ENCODE results near the gene GREB1L.
"Not testable (repeated sequence)": the region's sequence is repeated elsewhere in the genome, so short reads cannot be mapped to it uniquely, and the experiment has no call there.

The GREB1L gene

DNA sequence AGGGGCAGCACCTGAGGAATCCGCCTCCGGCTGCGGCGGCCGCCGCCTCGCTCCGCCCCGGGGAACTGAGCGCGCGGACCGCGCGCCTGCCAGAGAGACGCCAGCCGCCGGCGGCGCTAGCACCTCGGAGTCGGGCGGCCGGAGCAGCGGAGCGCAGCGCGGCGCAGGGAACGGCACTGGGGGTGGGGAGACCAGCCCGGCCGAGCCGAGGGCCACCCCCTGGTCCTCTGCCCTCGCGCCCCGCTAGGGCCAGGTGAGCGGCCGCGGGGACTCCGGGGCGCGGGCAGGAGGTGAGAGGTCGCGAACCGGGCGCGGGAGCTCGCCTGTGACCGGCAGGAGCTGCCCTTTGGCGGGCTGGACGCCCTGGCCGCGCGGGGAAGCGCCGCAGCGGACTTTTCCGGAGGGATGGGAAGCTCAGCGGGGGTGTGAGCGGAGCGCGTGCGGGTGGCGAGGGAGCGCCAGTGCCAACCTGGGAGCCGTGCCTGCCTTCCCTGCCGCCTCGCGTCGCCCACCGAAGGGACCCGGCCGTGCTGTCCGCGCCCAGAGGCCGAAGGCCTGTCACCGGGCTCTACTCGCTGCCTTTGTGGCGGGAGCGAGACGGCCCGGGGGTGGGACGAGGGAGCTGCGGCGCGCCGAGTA is at the start of gene GREB1L:
TSS of gene GREB1L (plus strand) at position 92 of the 639 bp plus-strand sequence. CDS start 141,287 bp downstream, outside the sequence.
- DNase-seq = peak; percentile 54

DNA sequence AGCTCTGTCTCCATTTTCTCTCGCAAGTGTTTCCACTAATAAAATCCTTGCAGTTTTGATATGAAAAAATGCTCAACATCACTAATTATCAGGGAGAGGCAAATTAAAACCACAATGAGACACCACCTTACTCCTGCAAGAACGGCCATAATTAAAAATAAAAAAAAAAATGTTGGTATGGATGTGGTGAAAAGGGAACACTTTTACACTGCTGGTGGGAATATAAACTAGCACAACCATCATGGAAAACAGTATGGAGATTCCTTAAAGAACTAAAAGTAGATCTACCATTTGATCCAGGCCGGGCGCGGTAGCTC is 49.8 kb upstream of the GREB1L start:
- no peak for DNase-seq

DNA sequence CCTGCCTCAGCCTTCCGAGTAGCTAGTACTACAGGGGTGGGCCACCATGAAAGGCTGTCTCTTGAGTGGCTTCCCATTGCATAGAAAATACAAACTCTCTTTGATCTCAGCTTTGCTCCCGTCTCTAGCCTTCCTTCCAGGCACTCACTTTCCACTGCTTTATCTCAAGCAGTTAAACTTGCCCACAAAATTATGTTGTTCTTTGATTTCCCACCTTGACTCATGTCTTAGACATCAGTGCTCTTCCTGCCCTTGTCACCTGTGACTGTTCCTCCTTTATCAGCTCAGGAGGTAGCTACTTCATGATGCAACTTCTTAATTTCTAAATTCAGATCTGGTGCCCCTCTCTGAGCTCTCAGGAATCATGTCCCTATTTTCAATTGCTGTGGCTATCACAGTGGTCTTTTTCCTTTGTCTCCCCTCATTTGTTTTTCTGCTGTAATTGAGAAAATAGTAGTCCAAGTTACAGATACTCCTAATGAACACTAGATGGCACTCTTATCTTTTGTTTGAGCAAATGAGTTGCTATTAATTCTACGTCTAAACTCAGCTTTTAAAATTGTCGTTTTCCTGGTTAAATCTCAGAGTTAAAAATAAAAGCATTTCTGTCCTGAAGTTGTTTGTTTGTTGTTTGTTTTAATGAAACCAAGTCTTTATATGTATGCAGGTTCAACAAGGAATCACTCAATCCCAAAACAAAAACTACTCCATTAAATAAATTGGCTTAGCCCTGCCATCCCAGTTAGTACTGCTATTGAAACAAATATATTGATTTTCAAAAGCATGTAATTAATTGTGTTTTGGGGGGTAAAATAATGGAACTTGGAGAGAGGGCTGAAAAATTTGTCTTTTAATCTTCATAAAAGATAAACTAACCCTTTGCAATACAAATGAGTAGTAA is 46.9 kb upstream of the GREB1L start:
- DNase-seq = peak; percentile 18

DNA sequence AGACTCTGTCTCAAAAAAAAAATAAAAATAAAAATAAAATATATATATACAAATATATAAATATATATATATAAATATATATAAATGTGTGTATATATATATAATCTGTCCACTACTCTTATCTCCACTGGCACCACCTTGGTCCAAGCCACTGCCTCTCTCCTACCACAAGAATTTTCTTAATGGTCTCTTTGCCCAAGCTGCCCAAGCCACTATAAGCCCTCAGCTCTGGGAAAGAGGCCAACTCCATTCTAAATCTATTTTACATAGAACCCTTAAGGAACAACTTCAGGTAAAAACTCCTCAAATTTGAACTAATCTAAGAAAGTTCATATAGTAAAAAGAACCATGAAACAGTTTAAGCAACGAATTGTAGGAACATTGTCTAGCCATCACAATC is 45.6 kb upstream of the GREB1L start:
- no peak for DNase-seq

DNA sequence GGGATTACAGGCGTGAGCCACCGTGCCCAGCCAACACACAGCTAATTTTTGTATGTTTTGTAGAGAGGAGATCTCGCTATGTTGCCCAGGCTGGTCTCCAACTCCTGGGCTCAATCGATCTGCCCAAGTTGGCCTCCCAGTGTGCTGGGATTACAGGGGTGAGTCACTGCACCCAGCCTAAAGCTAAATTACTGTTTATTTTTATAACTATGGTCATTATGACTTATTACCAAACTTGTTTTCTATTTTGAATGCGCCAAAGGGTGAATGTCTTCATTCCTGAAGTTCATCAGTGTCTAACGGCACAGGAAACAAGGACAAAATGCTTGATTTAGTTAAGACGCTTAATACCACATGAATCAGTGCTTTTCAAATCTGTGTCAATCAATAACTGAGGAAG is 38.9 kb upstream of the GREB1L start:
- no peak for DNase-seq

DNA sequence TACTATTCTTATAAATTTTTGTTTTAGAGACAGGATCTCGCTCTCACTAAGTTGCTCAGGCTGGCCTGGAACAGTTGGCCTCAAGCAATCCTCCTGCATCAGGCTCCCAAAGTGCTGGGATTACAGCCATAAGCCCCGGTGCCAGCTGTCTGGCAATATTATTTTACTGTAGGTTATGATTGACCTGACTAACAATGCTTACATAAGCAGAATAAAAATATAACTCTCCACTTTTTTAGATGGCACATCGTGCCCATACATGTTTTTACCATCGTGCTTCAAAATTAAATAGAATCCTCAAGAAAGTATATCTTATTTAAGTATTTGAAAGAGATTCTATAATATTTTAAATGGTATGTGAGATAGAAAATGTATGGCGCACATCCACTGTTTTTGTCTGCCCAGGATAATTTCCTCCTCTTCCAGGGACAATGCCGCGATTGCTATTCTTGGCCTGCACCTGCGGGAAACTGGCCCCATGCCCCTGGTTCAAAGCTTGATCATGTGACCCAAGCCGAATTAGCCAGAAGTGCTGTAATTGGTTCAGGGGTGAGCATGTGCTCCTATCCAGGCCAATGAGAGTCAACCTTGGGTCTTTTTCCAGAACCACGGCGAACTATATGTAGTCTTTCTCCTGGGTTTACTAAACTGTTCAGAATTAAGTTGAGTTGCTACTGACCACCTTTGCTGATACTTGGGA is 38.3 kb upstream of the GREB1L start:
- no peak for DNase-seq

DNA sequence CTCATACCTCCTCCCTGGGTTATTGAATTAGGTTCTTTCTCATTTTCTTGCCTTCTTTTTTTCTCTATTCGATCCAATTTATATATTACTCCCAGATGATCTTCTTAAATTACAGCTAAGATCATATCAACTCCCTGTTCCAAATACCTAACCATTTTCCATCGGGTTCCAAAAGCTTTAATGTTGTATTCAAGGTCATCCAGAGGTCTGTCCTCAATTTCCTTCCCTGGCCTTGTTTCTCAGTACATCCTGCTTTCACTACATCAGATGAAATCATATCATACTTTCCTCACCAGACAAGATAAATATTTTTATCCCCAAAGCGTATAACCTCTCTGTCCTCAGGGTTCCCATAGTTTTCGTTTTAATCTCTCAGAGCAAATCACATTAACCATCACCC is 36.3 kb upstream of the GREB1L start:
- no peak for DNase-seq

DNA sequence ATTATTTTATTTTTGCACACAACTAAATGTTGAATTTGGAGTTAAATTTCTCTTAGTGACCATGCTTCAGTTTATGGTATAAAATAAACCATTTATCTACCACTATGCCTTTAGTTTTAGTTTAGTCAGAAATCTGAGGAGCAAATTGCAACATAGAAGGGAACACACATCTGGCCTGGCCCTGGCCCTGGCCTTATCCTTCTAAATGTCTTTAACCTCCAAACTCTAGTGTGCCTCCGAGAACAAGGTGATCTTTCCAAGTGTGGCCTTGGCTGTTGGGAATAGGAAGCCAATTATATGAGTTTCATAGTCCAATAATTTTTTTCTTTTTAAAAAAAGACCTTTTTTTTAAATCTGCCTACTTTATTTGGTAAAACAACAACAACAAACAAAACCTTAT is 31.8 kb upstream of the GREB1L start:
- DNase-seq = no peak

DNA sequence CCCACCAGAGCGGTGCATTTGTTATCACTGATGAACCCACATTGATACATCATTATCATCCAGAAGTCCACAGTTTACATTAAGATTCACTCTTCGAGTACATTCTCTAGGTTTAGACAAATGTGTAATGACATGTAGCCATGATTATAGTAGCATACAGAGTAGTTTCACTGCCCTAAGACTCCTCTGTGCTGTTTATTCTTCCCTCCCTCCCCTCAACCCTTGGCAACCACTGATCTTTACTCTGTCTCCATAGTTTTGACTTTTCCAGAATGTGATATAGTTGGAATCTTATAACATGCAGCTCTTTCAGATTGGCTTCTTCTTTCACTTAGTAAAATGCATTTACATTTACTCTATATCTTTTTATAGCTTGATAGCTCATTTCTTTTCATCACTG is 31.2 kb upstream of the GREB1L start:
- DNase-seq = no peak

DNA sequence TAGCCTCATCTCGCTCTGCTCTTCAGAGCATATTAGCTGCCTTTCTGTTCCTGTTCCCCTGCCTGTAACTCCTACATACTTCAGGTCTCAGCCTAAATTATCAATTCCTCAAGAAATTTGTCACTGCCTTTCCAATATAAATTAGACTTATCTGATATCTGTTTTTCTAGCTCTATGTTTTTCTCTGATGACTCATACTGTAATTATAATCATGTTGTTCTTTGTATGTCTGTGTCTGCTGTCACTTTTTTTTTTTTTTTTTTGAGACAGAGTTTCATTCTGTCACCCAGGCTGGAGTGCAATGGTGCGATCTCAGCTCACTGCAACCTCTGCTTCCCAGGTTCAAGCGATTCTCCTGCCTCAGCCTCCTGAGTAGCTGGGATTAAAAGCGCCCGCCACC is 27.6 kb upstream of the GREB1L start:
- DNase-seq = not testable (repeated sequence)

DNA sequence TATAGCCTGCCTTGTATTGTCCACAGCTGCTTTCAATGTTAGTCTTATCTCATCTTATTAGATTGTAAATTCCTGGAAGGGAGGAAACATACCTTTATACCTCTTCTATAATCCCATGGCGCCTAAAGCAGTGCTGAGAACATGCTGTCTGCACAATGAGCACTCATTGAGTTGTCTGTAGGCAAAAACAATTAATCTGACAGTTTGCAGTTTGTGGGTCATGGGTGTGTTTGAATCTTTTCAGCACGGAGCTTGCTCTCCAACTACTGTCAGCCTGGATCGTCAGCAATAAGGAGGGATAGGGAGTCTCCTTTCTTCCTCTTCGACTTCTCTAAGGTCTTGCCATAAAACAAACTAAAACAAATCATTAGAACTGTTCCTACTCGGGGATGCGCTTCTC is 26.5 kb upstream of the GREB1L start:
- no peak for DNase-seq

DNA sequence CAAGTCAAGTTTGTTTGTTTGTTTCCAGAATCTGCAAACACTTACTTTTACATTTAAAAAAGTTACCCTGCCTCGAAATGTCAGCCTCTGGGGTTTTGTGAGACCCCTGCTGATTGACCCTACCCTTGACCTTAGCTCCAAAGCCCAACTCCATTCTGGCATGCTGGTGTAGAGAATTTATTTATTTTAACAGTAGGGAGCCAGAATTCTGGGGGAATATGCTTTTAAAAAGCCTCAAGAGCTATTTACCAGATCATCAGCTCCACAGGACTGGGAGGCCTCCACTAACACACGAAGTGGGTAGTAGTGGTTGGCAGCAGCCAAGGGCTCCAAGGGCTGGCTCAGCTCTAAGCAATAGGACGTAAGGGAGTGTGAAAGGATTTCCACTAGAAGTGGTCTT is 23.2 kb upstream of the GREB1L start:
- no peak for DNase-seq

DNA sequence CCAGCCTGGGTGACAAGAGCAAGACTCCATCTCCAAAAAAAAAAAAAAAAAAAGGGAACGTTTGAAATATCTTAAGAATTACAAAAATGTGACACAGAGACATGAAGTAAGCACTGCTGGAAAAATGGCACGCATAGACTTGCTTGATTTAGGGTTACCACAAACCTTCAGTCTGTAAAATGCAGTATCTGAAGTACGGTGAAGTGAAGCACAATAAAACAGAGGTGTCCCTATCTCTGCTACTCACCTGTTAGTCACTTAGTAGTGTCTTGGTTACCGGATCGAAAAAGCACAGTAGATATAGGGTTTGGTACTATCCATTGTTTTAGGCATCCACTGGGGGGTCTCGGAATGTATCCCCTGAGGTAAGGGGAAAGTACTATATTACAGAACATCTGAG is 11.6 kb upstream of the GREB1L start:
- no peak for DNase-seq

DNA sequence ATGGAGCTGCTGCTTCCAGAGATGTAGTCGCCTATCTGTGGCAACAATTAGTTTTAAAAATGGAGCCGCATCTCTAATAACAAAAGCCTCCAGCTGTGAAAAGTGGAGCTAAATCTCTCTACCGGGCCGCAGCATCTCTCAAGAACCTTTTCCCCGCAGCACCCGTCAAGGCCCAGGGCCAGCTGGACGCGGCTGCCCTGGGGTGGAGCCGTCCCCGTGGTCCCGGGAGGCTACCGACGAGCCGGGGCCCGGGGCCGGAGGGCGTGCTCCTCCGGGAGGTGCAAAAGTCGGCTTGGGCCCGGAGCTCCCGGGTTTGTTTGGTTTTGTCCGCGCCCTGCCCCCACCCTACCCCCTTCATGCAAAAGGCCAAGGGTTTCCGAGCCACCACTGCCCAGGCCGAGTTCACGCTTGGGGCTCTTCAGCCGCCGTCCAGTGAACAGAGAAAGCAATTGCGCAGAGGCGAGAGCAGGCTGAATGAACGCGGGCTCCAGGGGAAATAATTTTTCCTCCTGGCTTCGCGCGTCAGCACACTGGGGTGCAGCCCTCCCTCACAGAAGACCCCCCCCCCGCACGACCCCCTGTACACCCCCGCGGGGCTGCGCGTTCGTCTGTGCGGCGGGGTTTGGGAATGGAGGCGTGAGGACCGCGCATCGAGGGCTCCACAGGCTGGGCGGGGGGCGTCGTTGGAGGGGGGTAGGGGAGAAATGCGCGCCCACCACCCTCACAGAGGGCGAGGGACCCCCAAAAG is 557 bp upstream of the GREB1L start:
- DNase-seq = no peak

DNA sequence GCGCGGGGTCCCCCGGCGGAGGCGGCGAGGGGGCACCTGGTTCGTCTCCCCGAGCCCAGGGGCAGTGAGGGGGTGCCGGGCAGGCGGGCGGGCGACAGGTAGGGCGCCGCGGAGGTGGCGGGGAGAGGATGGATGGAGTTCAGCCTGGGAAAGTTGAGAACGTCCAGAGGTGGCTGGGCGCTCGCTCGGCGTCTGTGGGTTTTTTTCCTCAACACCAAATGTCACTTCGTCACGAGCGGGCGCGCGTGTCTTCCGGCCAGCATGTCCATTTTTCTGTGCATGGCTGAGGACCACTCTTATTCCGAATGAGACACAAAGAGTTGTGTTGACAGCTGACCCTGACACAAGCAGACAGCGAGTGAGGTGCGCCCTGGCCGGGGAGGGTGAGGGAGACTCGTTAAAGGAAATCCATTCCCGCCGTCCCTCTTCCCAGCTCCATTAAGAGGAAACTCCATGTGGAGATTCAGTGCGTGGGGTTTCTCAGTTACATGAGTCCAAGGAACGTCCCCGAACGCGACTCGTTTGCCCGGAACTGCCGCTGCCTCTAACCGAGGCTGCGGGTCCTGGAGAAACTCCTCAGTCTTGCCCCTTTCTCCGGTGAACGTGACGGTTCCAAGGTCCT is 859 bp downstream of the GREB1L start:
- DNase-seq = no peak

DNA sequence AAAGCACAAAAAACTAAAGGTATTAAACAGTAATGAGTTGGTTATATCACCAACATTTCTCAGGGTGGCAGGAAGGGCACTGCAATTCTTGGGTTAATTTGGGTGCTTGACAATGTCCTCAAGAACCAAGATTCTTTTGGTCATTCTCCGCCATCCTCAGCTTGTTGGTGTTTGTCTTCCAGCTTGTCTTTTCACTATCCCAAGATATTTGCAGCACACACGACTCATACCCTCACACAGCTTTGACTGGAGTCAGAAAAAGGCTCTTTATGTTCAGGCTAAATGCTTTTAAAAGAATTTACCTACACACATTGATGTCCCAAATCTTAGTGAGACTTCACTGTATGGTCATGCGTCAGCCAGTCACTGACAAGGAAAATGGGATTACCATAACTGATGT is 12.5 kb downstream of the GREB1L start:
- no peak for DNase-seq

DNA sequence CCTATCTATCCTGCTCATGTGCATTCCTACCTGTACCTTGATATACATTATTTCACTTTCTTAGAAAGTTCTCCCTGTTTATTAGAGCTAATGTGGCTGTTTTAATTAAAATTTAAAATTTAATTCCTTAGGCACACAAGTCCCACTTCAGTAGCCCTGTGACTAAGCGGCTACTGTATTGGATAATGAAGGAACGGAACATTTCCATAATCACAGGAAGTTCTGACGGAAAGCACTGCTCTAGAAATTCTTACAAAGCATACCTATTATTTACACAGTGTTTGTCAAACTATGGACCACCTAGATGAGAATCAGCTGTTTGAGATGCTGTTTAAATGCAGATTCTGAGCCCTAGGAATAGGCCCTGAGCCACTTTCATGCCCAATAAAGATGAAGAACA is 13.2 kb downstream of the GREB1L start:
- DNase-seq = no peak

DNA sequence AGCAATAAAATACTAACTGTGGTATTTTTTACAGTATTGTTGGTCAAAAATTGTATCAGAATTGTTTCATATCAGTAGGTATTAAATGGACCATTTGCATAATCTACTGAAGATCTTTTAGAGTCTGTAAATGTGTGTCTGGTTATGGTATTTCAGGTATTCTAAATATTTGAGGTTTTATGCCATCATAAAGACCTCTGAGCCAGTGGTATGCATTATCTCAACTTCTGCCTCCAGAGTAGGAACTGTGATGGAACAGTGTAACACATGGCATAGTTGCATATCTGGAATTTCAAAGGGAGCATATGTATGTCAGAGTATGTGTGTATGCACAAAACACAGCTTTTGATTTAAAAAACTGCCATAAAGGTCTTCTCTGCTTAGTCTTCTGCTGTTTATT is 15.4 kb downstream of the GREB1L start:
- no peak for DNase-seq

DNA sequence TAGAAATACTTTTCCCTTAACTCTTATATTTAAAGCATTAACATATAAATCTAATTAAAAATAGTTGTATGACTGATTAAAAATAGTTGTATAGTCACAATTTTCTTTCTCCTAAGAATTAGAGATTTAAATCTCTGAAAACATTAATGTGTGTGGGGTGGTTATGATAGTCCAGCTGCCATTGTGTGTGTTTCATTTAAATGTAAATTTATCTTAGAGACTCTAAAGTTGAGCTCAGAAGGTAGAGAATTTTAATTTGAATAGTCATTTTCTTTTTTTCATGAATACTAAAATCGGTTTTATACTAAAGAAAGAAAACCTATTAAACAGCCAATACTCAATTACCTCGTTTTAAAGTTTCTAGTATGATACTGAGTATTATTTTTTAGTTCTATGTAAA is 18.6 kb downstream of the GREB1L start:
- no peak for DNase-seq

DNA sequence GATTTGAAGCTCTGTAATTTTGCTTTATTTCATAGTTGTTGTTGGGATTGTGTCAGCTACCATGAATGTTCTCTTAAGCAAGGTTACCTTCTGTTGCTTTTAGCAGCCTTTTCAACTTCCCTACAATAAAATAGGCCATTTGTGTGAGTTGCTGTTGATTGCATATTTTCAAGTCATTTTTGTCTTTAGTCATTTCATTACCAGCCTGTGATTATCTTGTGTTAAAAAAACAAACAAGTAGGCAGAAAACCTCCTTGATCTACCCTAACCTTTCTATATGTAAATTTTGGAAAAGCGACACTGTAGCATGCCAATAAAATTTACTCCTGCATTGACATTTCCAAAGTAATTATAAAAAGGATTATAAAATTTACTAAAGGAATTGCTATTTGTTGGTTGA is 19.3 kb downstream of the GREB1L start:
- DNase-seq = no peak

DNA sequence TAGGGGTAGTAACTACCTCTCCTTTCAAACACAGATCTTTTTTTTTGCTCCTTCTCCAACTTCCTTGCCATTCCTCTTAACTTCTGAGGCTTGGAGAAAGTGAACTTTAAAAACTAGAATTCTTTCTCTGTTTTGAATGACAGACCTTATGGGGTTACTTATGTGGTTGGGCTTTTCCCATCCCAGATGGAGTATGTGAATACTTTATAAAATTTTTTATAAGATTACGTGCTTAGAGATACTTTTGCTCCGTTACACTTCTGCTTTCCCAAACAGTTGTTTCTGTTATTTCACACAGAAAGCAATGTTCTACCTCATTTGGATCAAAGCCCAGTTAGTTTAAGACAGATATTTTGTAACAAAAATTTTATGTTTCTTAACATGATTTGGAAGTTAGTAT is 20.2 kb downstream of the GREB1L start:
- no peak for DNase-seq

DNA sequence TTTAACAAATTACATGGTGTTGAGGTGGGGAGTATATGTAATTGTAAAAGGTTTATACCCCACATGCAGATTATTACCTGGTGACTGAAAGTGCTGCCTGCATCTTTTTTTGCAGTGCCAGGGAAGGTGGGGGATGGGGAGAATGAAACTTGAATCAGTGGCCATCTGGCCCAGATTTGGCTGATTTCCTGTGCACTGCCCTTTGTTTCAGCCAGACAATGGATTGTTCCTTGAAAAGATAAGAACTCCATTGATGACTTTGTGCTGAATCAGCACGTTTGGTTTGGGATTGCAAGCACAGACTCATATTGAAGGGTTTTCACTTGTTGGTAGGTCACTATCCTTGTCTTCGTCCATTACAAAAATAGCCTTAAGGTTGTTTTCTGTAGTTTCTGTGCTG is 20.9 kb downstream of the GREB1L start:
- DNase-seq = no peak

DNA sequence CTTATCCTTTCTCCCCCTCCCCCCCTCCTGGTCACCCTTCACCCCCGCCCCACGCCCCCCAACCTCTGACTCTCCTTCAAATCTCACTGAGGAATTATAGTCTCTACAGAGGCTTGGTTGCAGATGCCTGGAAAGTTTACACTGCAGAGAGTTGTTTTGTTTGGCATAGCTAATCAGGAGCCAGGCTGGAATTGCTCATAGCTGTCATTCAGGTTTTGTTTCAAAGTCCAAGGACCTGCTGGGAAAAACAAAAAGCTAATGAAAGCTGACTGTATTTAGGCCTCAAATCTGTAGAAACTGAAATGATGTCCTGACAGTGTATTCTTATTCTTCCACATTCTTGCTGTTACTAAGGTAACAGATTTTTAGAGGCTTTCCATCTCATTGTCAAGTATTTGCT is 22.6 kb downstream of the GREB1L start:
- no peak for DNase-seq

All from activated CD4-positive, alpha-beta T cell treated with anti-CD3 and anti-CD28 coated beads, Interleukin-2, Interleukin-6, amounts not matched to agents 100 ng/mL and 50 ng/mL, durations not matched to agents 16 hours and 8 hours (primary cell).